DND-41 (cell line): ENCODE data around the gene CCDC158.

Source experiments
- ATAC-seq: fragments of 200-7000 bp; cut with Tn5 transposase; 3 replicates; pipeline ENCODE4 v1.9.1; 2021; ENCODE audit warnings: low read depth; ENCODE audit not compliant: insufficient read depth
- DNase-seq: peaks from one replicate; pipeline ENCODE4 v3.0.0-alpha.2; 2020
- H2AFZ ChIP-seq: 2 replicates; pipeline ENCODE4 v1.6.0; 2012; ENCODE audit warnings: low read depth, low read length
- H3K27ac ChIP-seq: 2 replicates; pipeline ENCODE4 v1.5.1; 2012; ENCODE audit warnings: low read length, inconsistent platforms
- H3K27me3 ChIP-seq: fragments of 200-600 bp; sonication (generic); 2 replicates; pipeline ENCODE4 v1.6.0; 2012; ENCODE audit warnings: low read length, mild to moderate bottlenecking, inconsistent platforms; ENCODE audit not compliant: insufficient read depth, poor library complexity
- H3K36me3 ChIP-seq: 2 replicates; pipeline ENCODE4 v1.5.1; 2012; ENCODE audit warnings: low read length, inconsistent platforms; ENCODE audit not compliant: insufficient read depth
- H3K4me1 ChIP-seq: 2 replicates; pipeline ENCODE4 v1.5.1; 2012; ENCODE audit warnings: mild to moderate bottlenecking, low read length; ENCODE audit not compliant: insufficient read depth
- H3K4me2 ChIP-seq: 2 replicates; pipeline ENCODE4 v1.6.0; 2012; ENCODE audit warnings: mild to moderate bottlenecking, moderate library complexity, low read length, inconsistent platforms; ENCODE audit not compliant: insufficient read depth
- H3K4me3 ChIP-seq, 2 experiments: fragments of 200-600 bp in 1 of 2; shearing (Covaris generic) in 1 of 2; 2 replicates each; pipeline ENCODE4 v1.5.1; 2012 to 2016; ENCODE audit warnings: inconsistent platforms in 2 of 2, low read length in 2 of 2, mild to moderate bottlenecking in 2 of 2, low read depth in 1 of 2, moderate library complexity in 1 of 2
- H3K79me2 ChIP-seq: 2 replicates; pipeline ENCODE4 v1.6.0; 2012; ENCODE audit warnings: low read length, inconsistent platforms; ENCODE audit not compliant: insufficient read depth
- H3K9ac ChIP-seq: 2 replicates; pipeline ENCODE4 v1.6.0; 2012; ENCODE audit warnings: low read depth, mild to moderate bottlenecking, inconsistent platforms, low read length, moderate library complexity
- H3K9me3 ChIP-seq: 2 replicates; pipeline ENCODE4 v1.5.1; 2012; ENCODE audit warnings: low read length, moderate library complexity, mild to moderate bottlenecking, inconsistent platforms; ENCODE audit not compliant: insufficient read depth, severe bottlenecking
- H4K20me1 ChIP-seq: 2 replicates; pipeline ENCODE4 v1.6.0; 2012; ENCODE audit warnings: low read length; ENCODE audit not compliant: insufficient read depth
- CTCF ChIP-seq: IDR thresholded peaks from 2 replicates; pipeline ENCODE4 v1.5.1; 2012; ENCODE audit warnings: borderline replicate concordance, low read length, moderate library complexity, mild to moderate bottlenecking; ENCODE audit not compliant: poor library complexity, severe bottlenecking; ENCODE audit errors: extremely low read depth
- EZH2 ChIP-seq: IDR thresholded peaks from 3 replicates; pipeline ENCODE4 v1.6.1; 2012; ENCODE audit warnings: borderline replicate concordance, low read depth, mild to moderate bottlenecking, moderate library complexity, low read length, inconsistent platforms; ENCODE audit not compliant: severe bottlenecking

Gene CCDC158

GRCh38 chr4:76342803-76343202 lies 78.1 kb downstream of the CCDC158 start:
- no peaks in the 10 kb centered on the region for H3K79me2 ChIP-seq
- no peak overlapping the region for H3K4me2 ChIP-seq
- H3K36me3 ChIP-seq, result no peaks in the 10 kb centered on the region
- DNase-seq (no peak), ATAC-seq (no peak)
- H3K27me3 ChIP-seq, result no peaks in the 10 kb centered on the region
- H4K20me1 ChIP-seq, result no peaks in the 10 kb centered on the region
- no peak overlapping the region for H2AFZ ChIP-seq
- no peak overlapping the region for H3K9ac ChIP-seq
- no peak overlapping the region for H3K4me3 ChIP-seq
- H3K9me3 ChIP-seq, result no peaks in the 10 kb centered on the region
- no peak for TF ChIP-seq CTCF
- TF ChIP-seq EZH2, result no peak
- no peaks in the 10 kb centered on the region for H3K4me1 ChIP-seq
- H3K27ac ChIP-seq, result no peak overlapping the region

GRCh38 chr4:76342191-76342590 lies 78.8 kb downstream of the CCDC158 start:
- Histone ChIP-seq H2AFZ (no peak overlapping the region), H3K27ac (no peak overlapping the region), H3K9ac (no peak overlapping the region), H3K79me2 (no peaks in the 10 kb centered on the region), H3K4me3 (no peak overlapping the region), H4K20me1 (no peaks in the 10 kb centered on the region), H3K4me2 (no peak overlapping the region), H3K36me3 (no peaks in the 10 kb centered on the region), H3K9me3 (no peaks in the 10 kb centered on the region), H3K4me1 (no peaks in the 10 kb centered on the region), H3K27me3 (no peaks in the 10 kb centered on the region)
- DNase-seq (no peak), ATAC-seq (no peak)
- TF ChIP-seq CTCF (no peak), EZH2 (no peak)

- no peak overlapping the region for H3K27ac ChIP-seq
- H3K4me1 ChIP-seq, result no peaks in the 10 kb centered on the region
Measured at GRCh38 chr4:76341063-76341462, 79.9 kb downstream of the CCDC158 start.

More at GRCh38 chr4:76341063-76341462, 79.9 kb downstream of the CCDC158 start:
- Histone ChIP-seq H3K4me3 (no peak overlapping the region), H3K9ac (no peak overlapping the region), H3K9me3 (no peaks in the 10 kb centered on the region), H2AFZ (no peak overlapping the region), H4K20me1 (no peaks in the 10 kb centered on the region), H3K4me2 (no peak overlapping the region), H3K79me2 (no peaks in the 10 kb centered on the region), H3K36me3 (no peaks in the 10 kb centered on the region), H3K27me3 (no peaks in the 10 kb centered on the region)
- DNase-seq, result no peak
- TF ChIP-seq EZH2 (no peak), CTCF (no peak)
- ATAC-seq, result no peak
